Measurements from ENCODE around the gene NFIA.

NFIA gene

DNA sequence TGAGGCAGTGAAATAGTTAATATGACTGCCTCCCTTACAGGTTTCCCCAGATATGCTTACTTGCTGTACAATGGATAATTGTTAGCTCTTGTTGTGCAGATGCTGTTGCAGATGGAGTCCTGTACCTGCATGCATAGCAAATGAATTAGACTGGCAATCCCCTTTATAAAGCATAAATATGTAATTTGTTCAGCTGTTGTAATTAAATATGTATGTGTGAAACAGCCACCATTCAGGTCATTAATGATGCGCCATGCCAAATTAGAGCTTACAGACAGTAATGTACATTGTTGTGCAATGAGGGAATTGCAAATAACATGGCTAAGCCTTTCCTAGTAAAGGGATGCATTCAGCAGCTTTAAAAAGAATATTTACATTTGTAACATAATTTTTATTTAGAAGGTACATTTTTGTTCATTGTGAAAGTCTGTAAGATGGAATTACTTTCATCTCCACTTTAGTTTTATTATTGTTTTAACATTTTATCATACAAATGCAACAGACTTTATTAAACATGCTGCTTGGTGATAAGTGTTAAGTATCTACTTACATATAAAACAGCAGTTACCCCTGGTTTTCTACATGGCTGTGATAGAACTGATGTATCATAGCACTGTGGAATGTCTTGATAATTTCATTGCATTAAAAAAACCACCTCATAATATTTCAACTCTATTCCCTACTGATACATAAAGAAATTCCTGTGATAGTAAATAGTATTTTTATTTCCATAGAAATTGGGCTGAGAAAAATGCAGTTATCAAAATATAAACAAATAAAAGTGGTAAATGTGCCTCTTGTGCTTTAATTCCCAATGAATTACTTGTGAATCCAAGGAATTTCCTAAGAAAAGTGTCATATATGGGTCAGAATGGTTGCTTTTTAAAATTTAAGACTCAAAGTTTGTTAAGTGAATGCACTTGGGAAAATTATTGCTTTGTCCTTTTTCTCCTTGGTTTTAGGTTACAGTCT is 99.0 kb downstream of the NFIA start:
- H3K79me1 ChIP-seq (ENCODE audit: low read depth, low read length) = no peaks in the 10 kb centered on the region
- H3K36me3 ChIP-seq (replicated peaks in 1 of 2; ENCODE audit: control insufficient read depth in 2 of 2, insufficient read depth in 2 of 2, low read length in 2 of 2) = no peaks in the 10 kb centered on the region
- no peak overlapping the region for H3K18ac ChIP-seq (ENCODE audit: low read length)
- no peak overlapping the region for H3K27ac ChIP-seq (replicated peaks; ENCODE audit: low read length)
- H3K9me3 ChIP-seq (replicated peaks in 1 of 2; ENCODE audit: control insufficient read depth in 2 of 2, insufficient read depth in 1 of 2, low read depth in 1 of 2, low read length in 2 of 2) = no peaks in the 10 kb centered on the region
- H2BK15ac ChIP-seq (ENCODE audit: low read length) = no peak overlapping the region
- H3K27me3 ChIP-seq (ENCODE audit: control insufficient read depth in 3 of 3, insufficient read depth in 3 of 3, low read depth in 1 of 3, low read length in 3 of 3) = no peaks in the 10 kb centered on the region
- H2BK120ac ChIP-seq (ENCODE audit: low read depth, low read length) = no peak overlapping the region
- H3K23ac ChIP-seq (ENCODE audit: low read depth, low read length, poor library complexity) = no peak overlapping the region
- H3K9ac ChIP-seq (ENCODE audit: low read depth, low read length, poor library complexity) = no peak overlapping the region
- H2AK5ac ChIP-seq (ENCODE audit: low read depth, low read length) = no peak overlapping the region
- H2BK5ac ChIP-seq (ENCODE audit: low read length) = no peak overlapping the region
- no peak overlapping the region for H4K91ac ChIP-seq (ENCODE audit: low read depth, low read length, poor library complexity)
- WGBS, 2 donors (ENCODE audit: extremely low coverage in 2 of 2, insufficient read length in 2 of 2, insufficient replicate concordance in 1 of 2) = no CpG with 5 or more reads among the region's 1 CpG
- no peak overlapping the region for H2AFZ ChIP-seq (ENCODE audit: low read length)
- no peak overlapping the region for H4K8ac ChIP-seq (ENCODE audit: low read depth, low read length)
- no peak overlapping the region for H2BK12ac ChIP-seq (ENCODE audit: low read length)
- no peak overlapping the region for H3K4me3 ChIP-seq (ENCODE audit: low read length in 2 of 2)
- no peak for DNase-seq (ENCODE audit: low spot score)
- no peak overlapping the region for H3K4me2 ChIP-seq (ENCODE audit: insufficient read depth, low read length, poor library complexity, severe bottlenecking)
- H3K4ac ChIP-seq (ENCODE audit: low read length) = no peak overlapping the region
- no peak overlapping the region for H3K14ac ChIP-seq (ENCODE audit: low read length)
- H3K4me1 ChIP-seq (ENCODE audit: control insufficient read depth in 2 of 2, insufficient read depth in 1 of 2, low read depth in 1 of 2, low read length in 2 of 2) = no peaks in the 10 kb centered on the region

DNA sequence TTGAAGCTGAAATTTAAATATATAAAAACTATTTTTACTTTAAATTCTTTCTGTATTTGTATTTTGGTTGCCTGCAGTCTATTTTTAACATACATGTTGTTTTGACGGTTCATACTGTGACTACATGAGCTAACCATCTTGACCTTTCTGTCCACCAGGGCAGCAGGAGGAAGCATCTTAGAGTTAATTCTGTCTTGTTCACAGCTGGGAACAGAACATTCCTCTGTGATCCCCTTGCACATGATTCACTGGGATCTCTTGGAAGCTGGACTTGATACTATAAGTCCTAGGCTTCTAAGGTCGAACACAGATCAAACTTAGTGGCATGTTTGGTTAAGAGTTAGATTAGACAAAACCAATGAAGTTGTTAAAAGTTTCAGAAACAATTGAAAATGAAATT is 99.7 kb downstream of the NFIA start:
- Histone ChIP-seq H3K4me1 (ENCODE audit: control insufficient read depth in 2 of 2, insufficient read depth in 1 of 2, low read depth in 1 of 2, low read length in 2 of 2) (no peaks in the 10 kb centered on the region), H3K18ac (ENCODE audit: low read length) (no peak overlapping the region), H2BK5ac (ENCODE audit: low read length) (no peak overlapping the region), H3K4me2 (ENCODE audit: insufficient read depth, low read length, poor library complexity, severe bottlenecking) (no peak overlapping the region), H3K27ac (replicated peaks; ENCODE audit: low read length) (no peak overlapping the region), H3K4ac (ENCODE audit: low read length) (no peak overlapping the region), H3K36me3 (replicated peaks in 1 of 2; ENCODE audit: control insufficient read depth in 2 of 2, insufficient read depth in 2 of 2, low read length in 2 of 2) (no peaks in the 10 kb centered on the region), H3K23ac (ENCODE audit: low read depth, low read length, poor library complexity) (no peak overlapping the region), H2AK5ac (ENCODE audit: low read depth, low read length) (no peak overlapping the region), H3K9me3 (replicated peaks in 1 of 2; ENCODE audit: control insufficient read depth in 2 of 2, insufficient read depth in 1 of 2, low read depth in 1 of 2, low read length in 2 of 2) (no peaks in the 10 kb centered on the region), H3K79me1 (ENCODE audit: low read depth, low read length) (no peaks in the 10 kb centered on the region), H2BK120ac (ENCODE audit: low read depth, low read length) (no peak overlapping the region), H2AFZ (ENCODE audit: low read length) (no peak overlapping the region), H3K9ac (ENCODE audit: low read depth, low read length, poor library complexity) (no peak overlapping the region), H4K8ac (ENCODE audit: low read depth, low read length) (no peak overlapping the region), H3K4me3 (ENCODE audit: low read length in 2 of 2) (no peak overlapping the region), H4K91ac (ENCODE audit: low read depth, low read length, poor library complexity) (no peak overlapping the region), H3K27me3 (ENCODE audit: control insufficient read depth in 3 of 3, insufficient read depth in 3 of 3, low read depth in 1 of 3, low read length in 3 of 3) (no peaks in the 10 kb centered on the region), H2BK12ac (ENCODE audit: low read length) (no peak overlapping the region), H3K14ac (ENCODE audit: low read length) (no peak overlapping the region), H2BK15ac (ENCODE audit: low read length) (no peak overlapping the region)
- no CpG with 5 or more reads among the region's 2 CpGs for WGBS, 2 donors (ENCODE audit: extremely low coverage in 2 of 2, insufficient read length in 2 of 2, insufficient replicate concordance in 1 of 2)
- no peak for DNase-seq (ENCODE audit: low spot score)

DNA sequence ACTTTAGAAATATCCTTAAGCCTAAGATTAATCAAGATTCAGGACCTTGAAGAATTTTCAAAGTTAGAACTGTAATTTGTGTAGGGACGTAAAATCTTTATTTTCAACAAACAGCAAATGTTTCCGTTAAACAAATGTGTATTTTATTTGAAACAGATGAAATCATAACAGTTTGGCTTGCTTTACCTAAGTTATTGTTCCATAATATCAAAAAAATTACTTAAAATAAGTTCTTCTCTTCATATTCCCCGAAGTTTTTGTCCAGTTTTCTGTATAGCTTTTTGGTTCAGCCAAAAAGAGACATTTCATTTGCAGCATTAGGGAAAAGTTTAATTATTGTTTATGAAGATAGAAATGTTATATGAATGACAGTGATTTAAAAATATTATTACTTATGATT is 100.1 kb downstream of the NFIA start:
- no peaks in the 10 kb centered on the region for H3K36me3 ChIP-seq (replicated peaks in 1 of 2; ENCODE audit: control insufficient read depth in 2 of 2, insufficient read depth in 2 of 2, low read length in 2 of 2)
- no peak overlapping the region for H4K91ac ChIP-seq (ENCODE audit: low read depth, low read length, poor library complexity)
- no peak overlapping the region for H3K4ac ChIP-seq (ENCODE audit: low read length)
- no peak overlapping the region for H2BK12ac ChIP-seq (ENCODE audit: low read length)
- H3K14ac ChIP-seq (ENCODE audit: low read length) = no peak overlapping the region
- H3K27ac ChIP-seq (replicated peaks; ENCODE audit: low read length) = no peak overlapping the region
- no peak overlapping the region for H2BK15ac ChIP-seq (ENCODE audit: low read length)
- no peak overlapping the region for H3K4me3 ChIP-seq (ENCODE audit: low read length in 2 of 2)
- DNase-seq (ENCODE audit: low spot score) = no peak
- H3K9ac ChIP-seq (ENCODE audit: low read depth, low read length, poor library complexity) = no peak overlapping the region
- H2AFZ ChIP-seq (ENCODE audit: low read length) = no peak overlapping the region
- no peaks in the 10 kb centered on the region for H3K79me1 ChIP-seq (ENCODE audit: low read depth, low read length)
- H2BK120ac ChIP-seq (ENCODE audit: low read depth, low read length) = no peak overlapping the region
- no peak overlapping the region for H4K8ac ChIP-seq (ENCODE audit: low read depth, low read length)
- H3K4me1 ChIP-seq (ENCODE audit: control insufficient read depth in 2 of 2, insufficient read depth in 1 of 2, low read depth in 1 of 2, low read length in 2 of 2) = peaks cover 0 to under 1% of the 10 kb centered on the region in 2 donors
- H3K9me3 ChIP-seq (replicated peaks in 1 of 2; ENCODE audit: control insufficient read depth in 2 of 2, insufficient read depth in 1 of 2, low read depth in 1 of 2, low read length in 2 of 2) = no peaks in the 10 kb centered on the region
- H2BK5ac ChIP-seq (ENCODE audit: low read length) = no peak overlapping the region
- H3K23ac ChIP-seq (ENCODE audit: low read depth, low read length, poor library complexity) = no peak overlapping the region
- H2AK5ac ChIP-seq (ENCODE audit: low read depth, low read length) = no peak overlapping the region
- H3K4me2 ChIP-seq (ENCODE audit: insufficient read depth, low read length, poor library complexity, severe bottlenecking) = no peak overlapping the region
- WGBS, 2 donors (ENCODE audit: extremely low coverage in 2 of 2, insufficient read length in 2 of 2, insufficient replicate concordance in 1 of 2) = no CpG with 5 or more reads among the region's 3 CpGs
- no peaks in the 10 kb centered on the region for H3K27me3 ChIP-seq (ENCODE audit: control insufficient read depth in 3 of 3, insufficient read depth in 3 of 3, low read depth in 1 of 3, low read length in 3 of 3)
- no peak overlapping the region for H3K18ac ChIP-seq (ENCODE audit: low read length)

DNA sequence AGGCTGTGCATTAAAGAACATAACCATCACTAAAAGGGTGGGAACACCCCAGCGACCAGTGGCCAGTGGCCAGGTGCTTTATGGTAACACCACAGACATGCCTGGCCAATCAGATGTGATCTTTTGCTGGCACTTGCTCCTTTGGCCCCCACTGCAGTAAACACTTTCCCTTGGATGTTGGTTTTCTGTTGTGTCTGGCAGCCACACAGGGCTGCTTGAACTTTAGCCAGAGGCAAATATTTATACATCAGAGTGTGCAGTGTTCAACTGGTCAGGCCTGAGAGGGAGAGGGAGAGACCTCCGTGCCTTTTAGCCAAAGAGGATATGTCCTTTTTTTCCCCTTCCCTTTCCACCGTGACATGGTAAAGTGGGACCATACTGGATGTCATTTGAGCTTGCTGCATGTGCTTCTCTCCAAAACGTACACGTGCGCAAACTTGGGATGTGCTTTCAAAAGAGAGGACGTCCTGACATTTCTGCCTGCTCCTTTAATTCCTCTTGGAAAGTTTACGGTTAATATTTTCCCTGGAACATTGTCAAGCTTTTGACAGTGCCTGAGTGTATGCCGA is 101.2 kb downstream of the NFIA start:
- no peak overlapping the region for H3K4me3 ChIP-seq (ENCODE audit: low read length in 2 of 2)
- WGBS, 2 donors (ENCODE audit: extremely low coverage in 2 of 2, insufficient read length in 2 of 2, insufficient replicate concordance in 1 of 2) = no CpG with 5 or more reads among the region's 9 CpGs

More for the DNA sequence above, 101.2 kb downstream of the NFIA start:
- Histone ChIP-seq H3K9ac (ENCODE audit: low read depth, low read length, poor library complexity) (no peak overlapping the region), H2BK12ac (ENCODE audit: low read length) (no peak overlapping the region), H2BK5ac (ENCODE audit: low read length) (peak overlapping the region; percentile 6), H3K9me3 (replicated peaks in 1 of 2; ENCODE audit: control insufficient read depth in 2 of 2, insufficient read depth in 1 of 2, low read depth in 1 of 2, low read length in 2 of 2) (no peaks in the 10 kb centered on the region), H2AK5ac (ENCODE audit: low read depth, low read length) (no peak overlapping the region), H3K27ac (replicated peaks; ENCODE audit: low read length) (no peak overlapping the region), H4K91ac (ENCODE audit: low read depth, low read length, poor library complexity) (no peak overlapping the region), H3K14ac (ENCODE audit: low read length) (no peak overlapping the region), H3K4me2 (ENCODE audit: insufficient read depth, low read length, poor library complexity, severe bottlenecking) (no peak overlapping the region), H3K27me3 (ENCODE audit: control insufficient read depth in 3 of 3, insufficient read depth in 3 of 3, low read depth in 1 of 3, low read length in 3 of 3) (no peaks in the 10 kb centered on the region), H3K4me1 (ENCODE audit: control insufficient read depth in 2 of 2, insufficient read depth in 1 of 2, low read depth in 1 of 2, low read length in 2 of 2) (peaks cover 0 to 2% of the 10 kb centered on the region in 2 donors), H3K79me1 (ENCODE audit: low read depth, low read length) (no peaks in the 10 kb centered on the region), H3K18ac (ENCODE audit: low read length) (no peak overlapping the region), H2AFZ (ENCODE audit: low read length) (no peak overlapping the region), H3K4ac (ENCODE audit: low read length) (no peak overlapping the region), H4K8ac (ENCODE audit: low read depth, low read length) (no peak overlapping the region), H3K23ac (ENCODE audit: low read depth, low read length, poor library complexity) (no peak overlapping the region), H2BK15ac (ENCODE audit: low read length) (no peak overlapping the region), H3K36me3 (replicated peaks in 1 of 2; ENCODE audit: control insufficient read depth in 2 of 2, insufficient read depth in 2 of 2, low read length in 2 of 2) (no peaks in the 10 kb centered on the region), H2BK120ac (ENCODE audit: low read depth, low read length) (no peak overlapping the region)
- DNase-seq (ENCODE audit: low spot score) = no peak
